Body of pancreas (tissue), 4 donors: ENCODE results near the gene KIF3C. TPM values are rescaled to one million over a fixed set of nuclear protein-coding genes. Genes with fewer than 3 reads are reported as not detected.
"Not testable (repeated sequence)": the region's sequence is repeated elsewhere in the genome, so short reads cannot be mapped to it uniquely, and the experiment has no call there.

Source experiments
- ATAC-seq: fragments of 150-250 bp; one replicate; pipeline ENCODE4 v1.9.1; 2016
- DNase-seq, 4 donors: peaks; one replicate each; pipeline ENCODE4 v3.0.0-alpha.2; 2019
- H3K27ac ChIP-seq, 4 donors: fragments of 200-600 bp; sonication (generic); 1 replicate in 3 of 4; 2 replicates in 1 of 4; pipeline versions ENCODE4 v1.5.1 to v1.6.1; 2016 to 2019; ENCODE audit warnings: mild to moderate bottlenecking in 1 of 4, mixed read lengths in 1 of 4, moderate library complexity in 1 of 4
- H3K27me3 ChIP-seq, 2 donors: fragments of 200-600 bp; sonication (generic); one replicate each; pipeline ENCODE4 v1.6.0; 2016; ENCODE audit warnings: mild to moderate bottlenecking in 1 of 2
- H3K36me3 ChIP-seq, 2 donors: fragments of 200-600 bp; sonication (generic); replicated peaks in 1 of 2; 2 replicates each; pipeline ENCODE4 v1.5.1; 2016; ENCODE audit warnings: low read depth in 2 of 2; ENCODE audit not compliant: insufficient read depth in 1 of 2
- H3K4me1 ChIP-seq: fragments of 200-600 bp; sonication (generic); one replicate; pipeline ENCODE4 v1.6.0; 2016
- H3K4me3 ChIP-seq, 2 donors: fragments of 200-600 bp; sonication (generic); 1 replicate in 1 of 2; 2 replicates in 1 of 2; pipeline ENCODE4 v1.5.1; 2016 to 2019
- H3K9me3 ChIP-seq, 3 donors: fragments of 200-600 bp; sonication (generic); 1 replicate in 2 of 3; 2 replicates in 1 of 3; pipeline ENCODE4 v1.5.1; 2016
- POLR2A ChIP-seq, 3 donors: fragments of 450-650 bp; IDR thresholded peaks; one replicate each; pipeline ENCODE4 v1.6.1; 2016; ENCODE audit warnings: antibody characterized with exemption in 3 of 3, mild to moderate bottlenecking in 2 of 3
- WGBS, 2 donors: methylation state at CpG; one replicate each; pipeline ENCODE4 v1.1.5; 2017; 5-methylcytosine and 5-hydroxymethylcytosine counted together
- intact Hi-C: fragments of 100-400 bp; cut with DNase I; formaldehyde crosslinking; loops from one replicate; pipeline ENCODE4 v1.15.1; 2023
- total RNA-seq, 2 donors: library from RNA; depleted of rRNA; stranded (reverse); fragments of >200 nt; gene quantifications; one replicate each; pipeline ENCODE4 v1.1.0, GENCODE V29; 2016
- TF ChIP-seq, protein P1 (sequence below), 7 experiments: fragments of 450-650 bp in 4 of 7; fragments of 200-600 bp in 3 of 7; sonication (generic) in 3 of 7; IDR thresholded peaks; one replicate each; pipeline ENCODE4 v1.5.1; 2016 to 2019; ENCODE audit warnings: antibody characterized with exemption in 7 of 7

Gene KIF3C
- total RNA-seq, 2 donors from 2014 or later, result 0.99 to 3.1 TPM

DNA sequence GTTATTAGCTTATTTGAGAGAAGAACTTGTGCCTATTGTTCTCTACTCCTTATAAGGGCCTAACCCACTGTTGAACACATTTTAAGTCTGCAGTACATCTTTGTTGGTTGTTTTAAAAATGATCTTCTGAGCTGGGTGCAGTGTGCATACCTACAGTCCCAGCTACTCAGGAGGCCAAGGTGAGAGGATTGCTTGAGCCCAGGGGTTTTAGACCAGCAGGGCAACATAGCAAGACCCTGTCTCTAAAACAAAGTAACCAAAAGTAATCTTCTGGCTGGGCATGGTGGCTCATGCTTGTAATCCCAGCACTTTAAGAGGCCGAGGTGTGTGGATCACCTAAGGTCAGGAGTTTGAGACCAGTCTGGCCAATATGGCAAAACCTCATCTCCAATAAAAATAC, 25.8 kb upstream of the KIF3C start:
- intact Hi-C loops, result no loop called here

DNA sequence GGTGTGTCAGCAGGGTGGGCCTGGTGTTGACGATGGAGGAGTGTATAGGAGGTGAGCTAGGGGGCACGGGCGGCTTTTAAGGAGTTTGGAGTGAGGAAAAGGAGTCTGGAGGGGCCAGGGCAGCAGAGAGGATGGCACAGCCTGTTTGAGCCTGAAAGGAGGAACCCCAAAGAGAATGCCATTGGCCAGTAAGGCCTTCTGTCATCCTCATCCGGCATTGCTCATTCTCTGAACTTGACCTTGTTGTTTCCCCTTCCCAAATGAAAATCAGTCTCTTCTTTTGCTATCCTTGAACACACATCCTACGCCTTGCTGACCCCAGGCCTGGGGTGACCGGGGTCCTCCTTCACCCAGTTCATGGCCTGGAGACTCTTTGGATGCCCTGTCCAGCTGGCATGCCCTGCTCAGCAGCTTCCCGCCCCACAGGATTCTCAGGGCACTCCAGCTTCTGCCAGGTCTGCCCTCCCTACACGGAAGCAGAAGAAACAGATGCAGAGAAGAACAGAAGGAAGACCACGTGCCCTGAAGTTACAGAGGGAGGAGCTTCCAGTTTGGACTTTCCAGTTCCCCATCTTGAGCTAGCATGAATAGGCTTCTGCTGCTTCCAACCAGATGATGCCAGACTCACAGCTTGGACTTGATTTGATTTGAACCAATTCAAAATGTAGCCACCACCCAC, 20.5 kb upstream of the KIF3C start:
- H3K9me3 ChIP-seq, result no peaks in the 10 kb centered on the region
- WGBS, 2 donors, result 81 to 82% methylated on average over 9 of the region's 9 CpGs
- intact Hi-C loops, result no loop called here
- DNase-seq (peak in 1 of 4 donors; percentile 51), ATAC-seq (no peak)
- TF ChIP-seq, protein P1, sequence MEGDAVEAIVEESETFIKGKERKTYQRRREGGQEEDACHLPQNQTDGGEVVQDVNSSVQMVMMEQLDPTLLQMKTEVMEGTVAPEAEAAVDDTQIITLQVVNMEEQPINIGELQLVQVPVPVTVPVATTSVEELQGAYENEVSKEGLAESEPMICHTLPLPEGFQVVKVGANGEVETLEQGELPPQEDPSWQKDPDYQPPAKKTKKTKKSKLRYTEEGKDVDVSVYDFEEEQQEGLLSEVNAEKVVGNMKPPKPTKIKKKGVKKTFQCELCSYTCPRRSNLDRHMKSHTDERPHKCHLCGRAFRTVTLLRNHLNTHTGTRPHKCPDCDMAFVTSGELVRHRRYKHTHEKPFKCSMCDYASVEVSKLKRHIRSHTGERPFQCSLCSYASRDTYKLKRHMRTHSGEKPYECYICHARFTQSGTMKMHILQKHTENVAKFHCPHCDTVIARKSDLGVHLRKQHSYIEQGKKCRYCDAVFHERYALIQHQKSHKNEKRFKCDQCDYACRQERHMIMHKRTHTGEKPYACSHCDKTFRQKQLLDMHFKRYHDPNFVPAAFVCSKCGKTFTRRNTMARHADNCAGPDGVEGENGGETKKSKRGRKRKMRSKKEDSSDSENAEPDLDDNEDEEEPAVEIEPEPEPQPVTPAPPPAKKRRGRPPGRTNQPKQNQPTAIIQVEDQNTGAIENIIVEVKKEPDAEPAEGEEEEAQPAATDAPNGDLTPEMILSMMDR (IDR thresholded peaks at IDR 0.05), result no peak
- peak in 1 of 3 donors; percentile 20 for TF ChIP-seq POLR2A (IDR thresholded peaks at IDR 0.05)
- H3K4me3 ChIP-seq, result no peak overlapping the region
- no peaks in the 10 kb centered on the region for H3K27me3 ChIP-seq
- H3K36me3 ChIP-seq, result no peaks in the 10 kb centered on the region
- H3K4me1 ChIP-seq, result peaks cover 42% of the 10 kb centered on the region
- H3K27ac ChIP-seq, result peak overlapping the region in 3 of 4 donors; percentile 68 to 78 (median 74)

More for the DNA sequence above, 25.8 kb upstream of the KIF3C start:
- H3K4me3 ChIP-seq, result no peak overlapping the region
- H3K9me3 ChIP-seq, result no peaks in the 10 kb centered on the region
- H3K4me1 ChIP-seq, result peaks cover 20% of the 10 kb centered on the region
- 85 to 100% methylated on average over 1 of the region's 1 CpG for WGBS, 2 donors
- H3K27me3 ChIP-seq, result no peaks in the 10 kb centered on the region
- TF ChIP-seq, protein P1 (IDR thresholded peaks at IDR 0.05), result no peak
- TF ChIP-seq POLR2A (IDR thresholded peaks at IDR 0.05), result no peak
- ATAC-seq, result no peak
- H3K36me3 ChIP-seq, result no peaks in the 10 kb centered on the region
- DNase-seq, result no peak
- H3K27ac ChIP-seq, result no peak overlapping the region

DNA sequence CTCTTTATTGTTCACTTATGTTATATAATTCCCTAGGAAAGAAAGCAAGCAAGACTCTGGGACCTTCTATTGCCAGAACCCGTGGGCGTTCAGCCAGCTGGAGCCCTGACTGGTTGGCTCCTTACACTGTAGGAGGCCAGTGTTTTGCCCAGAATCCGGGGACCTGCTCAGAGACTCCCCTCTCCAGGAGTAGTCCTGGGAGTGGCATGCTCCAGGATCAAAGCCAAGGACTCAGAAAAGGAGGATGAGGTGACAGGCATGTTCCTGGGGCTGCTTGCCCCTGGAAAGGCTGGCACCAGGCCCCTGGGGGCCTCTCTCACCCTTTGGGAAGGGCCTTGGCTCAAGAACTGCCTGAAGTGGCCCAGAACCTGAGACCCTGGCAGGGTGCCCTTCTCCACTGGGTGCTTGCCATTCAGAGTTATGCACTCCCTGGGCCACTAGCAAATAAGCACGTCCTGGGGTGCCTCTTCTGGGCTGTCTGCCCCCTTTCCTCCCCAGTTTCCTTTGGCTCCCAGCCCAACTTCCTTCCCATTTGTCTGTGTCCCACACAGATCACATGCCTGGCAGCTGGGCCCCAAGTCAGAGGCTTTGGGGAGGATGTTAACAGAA, 19.6 kb upstream of the KIF3C start:
- Histone ChIP-seq H3K27ac (peak overlapping the region; percentile 60 to 78 (median 71)), H3K4me3 (no peak overlapping the region), H3K36me3 (no peaks in the 10 kb centered on the region), H3K27me3 (no peaks in the 10 kb centered on the region), H3K4me1 (peaks cover 46% of the 10 kb centered on the region), H3K9me3 (no peaks in the 10 kb centered on the region)
- DNase-seq (peak; percentile 74 to 94 (median 86)), ATAC-seq (peak; percentile 56)
- TF ChIP-seq, protein P1 (IDR thresholded peaks at IDR 0.05), result no peak
- TF ChIP-seq POLR2A (IDR thresholded peaks at IDR 0.05), result no peak
- 9 to 15% methylated on average over 4 of the region's 4 CpGs for WGBS, 2 donors
- intact Hi-C loops, result no loop called here

DNA sequence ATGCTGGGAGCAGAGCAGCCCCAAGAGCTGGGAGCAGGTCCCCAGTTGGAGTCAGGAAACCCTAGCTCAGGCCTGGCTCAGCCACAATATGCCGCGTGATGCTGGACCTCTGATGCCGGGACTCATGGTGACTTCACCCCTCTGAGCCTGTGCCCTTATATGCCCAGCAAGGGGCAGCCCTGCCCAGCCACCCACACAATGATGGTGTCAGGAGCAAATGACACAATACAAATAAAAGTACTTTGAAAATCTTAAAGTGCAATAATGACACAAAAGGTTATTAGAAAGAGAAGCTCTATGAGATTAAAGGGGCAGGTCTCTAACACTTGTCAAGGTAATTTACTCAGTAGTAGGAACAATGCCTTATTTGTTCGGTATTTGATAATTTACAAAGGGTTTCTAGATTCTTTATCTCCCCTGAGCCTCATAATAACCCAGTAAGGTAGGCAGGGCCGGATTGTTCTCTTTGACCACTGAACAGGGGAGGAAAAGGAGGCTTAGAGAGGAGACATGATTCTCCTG, 18.3 kb upstream of the KIF3C start:
- ATAC-seq (peak; percentile 69), DNase-seq (peak in 3 of 4 donors; percentile 38 to 67 (median 61))
- intact Hi-C loops, result no loop called here
- Histone ChIP-seq H3K4me3 (no peak overlapping the region), H3K36me3 (no peaks in the 10 kb centered on the region), H3K27me3 (no peaks in the 10 kb centered on the region), H3K4me1 (peaks cover 46% of the 10 kb centered on the region), H3K9me3 (no peaks in the 10 kb centered on the region), H3K27ac (peak overlapping the region in 3 of 4 donors; percentile 68 to 78 (median 74))
- 19 to 34% methylated on average over 5 of the region's 5 CpGs for WGBS, 2 donors
- TF ChIP-seq, protein P1 (IDR thresholded peaks at IDR 0.05), result no peak
- no peak for TF ChIP-seq POLR2A (IDR thresholded peaks at IDR 0.05)

DNA sequence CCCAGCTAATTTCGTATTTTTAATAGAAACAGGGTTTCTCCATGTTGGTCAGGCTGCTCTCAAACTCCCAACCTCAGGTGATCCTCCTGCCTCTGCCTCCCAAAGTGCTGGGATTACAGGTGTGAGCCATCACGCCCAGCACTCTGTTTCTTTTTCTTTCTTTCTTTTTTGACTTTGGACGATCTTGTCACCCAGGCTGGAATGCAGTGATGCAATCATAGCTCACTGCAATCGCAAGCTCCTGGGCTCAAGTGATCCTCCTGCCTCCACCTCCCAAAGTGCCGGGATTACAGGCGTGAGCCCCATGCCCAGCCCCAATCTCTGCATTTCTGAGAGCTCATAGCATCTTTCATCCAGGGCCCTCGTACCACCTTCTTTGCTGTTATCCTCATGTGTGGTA, 17.1 kb upstream of the KIF3C start:
- H3K27ac ChIP-seq, ATAC-seq, H3K27me3 ChIP-seq, H3K4me3 ChIP-seq, H3K36me3 ChIP-seq, DNase-seq, H3K9me3 ChIP-seq, intact Hi-C loops: not testable (repeated sequence)
- WGBS, 2 donors, result 79 to 86% methylated on average over 7 of the region's 7 CpGs
- peaks cover 46% of the 10 kb centered on the region for H3K4me1 ChIP-seq

DNA sequence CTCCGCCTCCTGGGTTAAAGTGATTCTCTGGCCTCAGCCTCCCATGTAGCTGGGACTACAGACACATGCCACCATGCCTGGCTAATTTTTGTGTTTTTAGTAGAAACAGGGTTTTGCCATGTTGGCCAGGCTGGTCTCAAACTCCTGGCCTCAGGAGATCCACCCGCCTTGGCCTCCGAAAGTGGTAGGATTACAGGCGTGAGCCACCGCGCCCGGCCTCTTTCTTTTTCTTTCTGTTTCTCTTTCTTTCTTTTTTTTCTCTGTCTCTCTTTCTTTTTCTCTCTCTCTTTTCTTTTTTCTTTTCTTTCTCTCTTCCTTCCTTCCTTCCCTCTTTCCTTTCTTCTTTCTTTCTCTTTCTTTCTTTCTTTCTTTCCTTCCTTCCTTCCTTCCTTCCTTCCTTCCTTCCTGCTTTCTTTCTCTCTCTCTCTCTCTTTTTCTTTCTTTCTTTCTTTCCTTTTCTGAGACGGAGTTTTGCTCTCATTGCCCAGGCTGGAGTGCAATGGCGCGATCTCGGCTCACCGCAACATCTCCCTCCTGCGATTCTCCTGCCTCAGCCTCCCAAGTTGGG, 16.6 kb upstream of the KIF3C start:
- DNase-seq, H3K36me3 ChIP-seq, intact Hi-C loops, H3K4me3 ChIP-seq, ATAC-seq, H3K27me3 ChIP-seq, H3K9me3 ChIP-seq, H3K27ac ChIP-seq: not testable (repeated sequence)
- H3K4me1 ChIP-seq, result peaks cover 46% of the 10 kb centered on the region
- WGBS, 2 donors, result 97% methylated on average over 13 of the region's 13 CpGs
